ENCODE data around the gene NTRK3. TPM values are rescaled to one million over a fixed set of nuclear protein-coding genes. Genes with fewer than 3 reads are reported as not detected.

NTRK3 gene
- total RNA-seq, 1 donor from 2014 or later = 3.5 TPM

GRCh38 chr15:88300089-88300488 is 43.5 kb upstream of the NTRK3 start:
- no peak for TF ChIP-seq CTCF (IDR thresholded peaks at IDR 0.05)
- Histone ChIP-seq H3K4me1 (no peaks in the 10 kb centered on the region), H3K9me3 (no peaks in the 10 kb centered on the region), H3K4me3 (no peak overlapping the region), H3K27me3 (ENCODE audit: low read depth) (no peaks in the 10 kb centered on the region), H3K27ac (no peak overlapping the region), H3K36me3 (no peaks in the 10 kb centered on the region)
- intact Hi-C loops (cut with DNase I) = no loop called here
- ATAC-seq = no peak
- no peak for DNase-seq

- no peak for DNase-seq
- no peaks in the 10 kb centered on the region for H3K27me3 ChIP-seq (ENCODE audit: low read depth)
- intact Hi-C loops (cut with DNase I) = no loop called here
Observed at GRCh38 chr15:88299497-88299896, 43.0 kb upstream of the NTRK3 start.

GRCh38 chr15:88288661-88289060 is 32.1 kb upstream of the NTRK3 start:
- H3K4me3 ChIP-seq = no peak overlapping the region
- DNase-seq = no peak
- H3K9me3 ChIP-seq = no peaks in the 10 kb centered on the region
- H3K27me3 ChIP-seq (ENCODE audit: low read depth) = peaks cover 26% of the 10 kb centered on the region
- intact Hi-C loops (cut with DNase I) = no loop called here
- ATAC-seq = no peak
- H3K4me1 ChIP-seq = no peaks in the 10 kb centered on the region
- no peaks in the 10 kb centered on the region for H3K36me3 ChIP-seq
- TF ChIP-seq CTCF (IDR thresholded peaks at IDR 0.05) = no peak
- H3K27ac ChIP-seq = no peak overlapping the region

More at GRCh38 chr15:88299497-88299896, 43.0 kb upstream of the NTRK3 start:
- H3K27ac ChIP-seq = no peak overlapping the region
- no peak for TF ChIP-seq CTCF (IDR thresholded peaks at IDR 0.05)
- H3K36me3 ChIP-seq = no peaks in the 10 kb centered on the region
- no peaks in the 10 kb centered on the region for H3K4me1 ChIP-seq
- no peaks in the 10 kb centered on the region for H3K9me3 ChIP-seq
- ATAC-seq = no peak
- no peak overlapping the region for H3K4me3 ChIP-seq

GRCh38 chr15:88288206-88288605 is 31.7 kb upstream of the NTRK3 start:
- intact Hi-C loops (cut with DNase I) = no loop called here

GRCh38 chr15:88284318-88284998 is 27.9 kb upstream of the NTRK3 start:
- DNase-seq (no peak), ATAC-seq (no peak)
- H3K9me3 ChIP-seq = no peaks in the 10 kb centered on the region
- no peak for TF ChIP-seq CTCF (IDR thresholded peaks at IDR 0.05)
- H3K27ac ChIP-seq = no peak overlapping the region
- H3K4me3 ChIP-seq = no peak overlapping the region
- H3K27me3 ChIP-seq (ENCODE audit: low read depth) = peaks cover 33% of the 10 kb centered on the region
- H3K4me1 ChIP-seq = no peaks in the 10 kb centered on the region
- intact Hi-C loops (cut with DNase I) = no loop called here
- no peaks in the 10 kb centered on the region for H3K36me3 ChIP-seq

More at GRCh38 chr15:88288206-88288605, 31.7 kb upstream of the NTRK3 start:
- Histone ChIP-seq H3K4me3 (no peak overlapping the region), H3K36me3 (no peaks in the 10 kb centered on the region), H3K9me3 (no peaks in the 10 kb centered on the region), H3K4me1 (no peaks in the 10 kb centered on the region), H3K27ac (no peak overlapping the region), H3K27me3 (ENCODE audit: low read depth) (peaks cover 27% of the 10 kb centered on the region)
- no peak for TF ChIP-seq CTCF (IDR thresholded peaks at IDR 0.05)
- no peak for DNase-seq
- no peak for ATAC-seq

All from lower lobe of right lung (tissue), 2 donors.